H1 (cell line): ENCODE results near the gene IDE. TPM values are rescaled to one million over a fixed set of nuclear protein-coding genes. Genes with fewer than 3 reads are reported as not detected.

Experiments used
- CTCF ChIA-PET: fragments of 300-600 bp; sonication (Branson Sonifier 250); formaldehyde crosslinking; loops from one replicate; lab custom pipeline; 2021; ENCODE audit not compliant: partially characterized antibody; lab: Charles Lee
- POLR2A ChIA-PET: fragments of 300-600 bp; sonication (Branson Sonifier 250); formaldehyde crosslinking; loops from one replicate; lab custom pipeline; 2021; ENCODE audit warnings: inconsistent platforms; ENCODE audit not compliant: partially characterized antibody; lab: Charles Lee
- DNase-seq, 2 experiments: peaks; one replicate each; pipeline versions ENCODE4 v3.0.0 to v3.0.0-alpha.2; 2010 to 2022; ENCODE audit warnings: low spot score in 2 of 2, low read depth in 1 of 2, mixed read lengths in 1 of 2
- FAIRE-seq: peaks from 2 replicates; lab custom pipeline; 2011; peaks lifted over from hg19 to GRCh38; lab: Jason Lieb, UNC
- H2AFZ ChIP-seq: 2 replicates; pipeline ENCODE4 v1.8.1; 2012; ENCODE audit warnings: low read length, inconsistent platforms
- H2AK5ac ChIP-seq: 2 replicates; pipeline ENCODE4 v1.6.1; 2013; ENCODE audit warnings: low read depth, low read length
- H2BK120ac ChIP-seq: replicated peaks from 2 replicates; pipeline ENCODE3; 2013; ENCODE audit warnings: low read depth, low read length, inconsistent platforms
- H2BK12ac ChIP-seq: 2 replicates; pipeline ENCODE4 v1.6.1; 2013; ENCODE audit warnings: low read depth, low read length
- H2BK15ac ChIP-seq: 2 replicates; pipeline ENCODE4 v1.6.1; 2013; ENCODE audit warnings: low read length
- H2BK20ac ChIP-seq: 2 replicates; pipeline ENCODE4 v1.6.1; 2013; ENCODE audit warnings: low read length
- H2BK5ac ChIP-seq: 2 replicates; pipeline ENCODE4 v1.6.1; 2013; ENCODE audit warnings: low read depth, low read length
- H3K14ac ChIP-seq: 2 replicates; pipeline ENCODE4 v1.6.1; 2013; ENCODE audit warnings: inconsistent platforms; ENCODE audit not compliant: insufficient read length
- H3K18ac ChIP-seq: 2 replicates; pipeline ENCODE4 v1.6.1; 2013; ENCODE audit warnings: low read length; ENCODE audit errors: extremely low read depth
- H3K23ac ChIP-seq: 2 replicates; pipeline ENCODE4 v1.6.1; 2013; ENCODE audit warnings: inconsistent platforms; ENCODE audit not compliant: insufficient read length
- H3K23me2 ChIP-seq: 2 replicates; pipeline ENCODE4 v1.6.1; 2013; ENCODE audit warnings: low read depth, low read length
- H3K27ac ChIP-seq: 2 replicates; pipeline ENCODE4 v1.6.1; 2011; ENCODE audit warnings: low read depth, low read length, inconsistent platforms
- H3K27me3 ChIP-seq, 4 experiments: replicated peaks in 1 of 4; 1 replicate in 1 of 4; 2 replicates in 3 of 4; pipeline versions ENCODE4 v1.6.1 to v1.8.1; 2011 to 2013; ENCODE audit warnings: low read length in 3 of 4, mild to moderate bottlenecking in 3 of 4, inconsistent platforms in 2 of 4, mixed read lengths in 2 of 4, moderate library complexity in 1 of 4; ENCODE audit not compliant: control insufficient read depth in 3 of 4, insufficient read depth in 3 of 4; ENCODE audit errors: extremely low read depth in 1 of 4
- H3K36me3 ChIP-seq, 4 experiments: 2 replicates each; pipeline versions ENCODE4 v1.6.1 to v1.8.1; 2011 to 2013; ENCODE audit warnings: mild to moderate bottlenecking in 4 of 4, low read length in 3 of 4, moderate library complexity in 2 of 4, control low read depth in 1 of 4, inconsistent platforms in 1 of 4; ENCODE audit not compliant: insufficient read depth in 4 of 4, control insufficient read depth in 2 of 4
- H3K4ac ChIP-seq: replicated peaks from 2 replicates; pipeline ENCODE3; 2013; ENCODE audit warnings: low read length, low read depth, mixed read lengths, inconsistent platforms; ENCODE audit not compliant: insufficient read length
- H3K4me1 ChIP-seq, 4 experiments: replicated peaks in 1 of 4; 1 replicate in 1 of 4; 2 replicates in 3 of 4; pipeline versions ENCODE4 v1.6.1 to v1.8.1; 2011 to 2013; ENCODE audit warnings: low read length in 3 of 4, inconsistent platforms in 2 of 4, mixed read lengths in 1 of 4; ENCODE audit not compliant: insufficient read depth in 4 of 4, control insufficient read depth in 3 of 4
- H3K4me2 ChIP-seq, 2 experiments: 2 replicates each; pipeline versions ENCODE4 v1.6.1 to v1.8.1; 2011 to 2013; ENCODE audit warnings: low read depth in 2 of 2, low read length in 2 of 2, control low read depth in 1 of 2, inconsistent platforms in 1 of 2, mild to moderate bottlenecking in 1 of 2; ENCODE audit not compliant: insufficient read depth in 1 of 2
- H3K4me3 ChIP-seq, 4 experiments: fragments of 200-600, 300-600 bp in 1 of 4; sonication (generic), shearing (Covaris generic), sonication (Bioruptor Twin) in 1 of 4; 2 replicates each; pipeline versions ENCODE4 v1.5.1 to v1.8.1; 2011 to 2016; ENCODE audit warnings: low read length in 4 of 4, low read depth in 3 of 4, control low read depth in 2 of 4, inconsistent platforms in 2 of 4, mild to moderate bottlenecking in 2 of 4, mixed read lengths in 1 of 4, moderate library complexity in 1 of 4; ENCODE audit not compliant: insufficient read depth in 2 of 4; ENCODE audit errors: extremely low read depth in 1 of 4
- H3K56ac ChIP-seq: replicated peaks from 2 replicates; pipeline ENCODE3; 2013; ENCODE audit warnings: low read depth, mild to moderate bottlenecking, mixed read lengths, low read length, inconsistent platforms; ENCODE audit not compliant: insufficient read length
- H3K79me1 ChIP-seq: 2 replicates; pipeline ENCODE4 v1.6.1; 2013; ENCODE audit warnings: low read depth, low read length, control low read depth
- H3K79me2 ChIP-seq, 2 experiments: 2 replicates each; pipeline versions ENCODE4 v1.6.1 to v1.8.1; 2012 to 2013; ENCODE audit warnings: low read length in 2 of 2, mild to moderate bottlenecking in 2 of 2, inconsistent platforms in 1 of 2; ENCODE audit not compliant: insufficient read depth in 2 of 2, control insufficient read depth in 1 of 2
- H3K9ac ChIP-seq, 4 experiments: replicated peaks in 1 of 4; 1 replicate in 1 of 4; 2 replicates in 3 of 4; pipeline versions ENCODE4 v1.6.1 to v1.8.1; 2011 to 2013; ENCODE audit warnings: low read depth in 3 of 4, low read length in 3 of 4, control low read depth in 2 of 4, mild to moderate bottlenecking in 2 of 4, moderate library complexity in 2 of 4, inconsistent platforms in 1 of 4; ENCODE audit errors: extremely low read depth in 1 of 4
- H3K9me3 ChIP-seq, 2 experiments: 2 replicates each; pipeline versions ENCODE4 v1.6.1 to v1.8.1; 2012 to 2013; ENCODE audit warnings: mild to moderate bottlenecking in 2 of 2, moderate library complexity in 2 of 2, control low read depth in 1 of 2, inconsistent platforms in 1 of 2, low read depth in 1 of 2, low read length in 1 of 2, mixed read lengths in 1 of 2; ENCODE audit not compliant: insufficient read depth in 2 of 2
- H4K20me1 ChIP-seq, 2 experiments: replicated peaks in 1 of 2; 2 replicates each; pipeline versions ENCODE3 to v1.8.1; 2011 to 2013; ENCODE audit warnings: inconsistent platforms in 2 of 2, low read length in 2 of 2, mild to moderate bottlenecking in 1 of 2; ENCODE audit not compliant: insufficient read depth in 2 of 2, control insufficient read depth in 1 of 2
- H4K5ac ChIP-seq: 2 replicates; pipeline ENCODE4 v1.6.1; 2013; ENCODE audit warnings: low read length, low read depth, mixed read lengths, inconsistent platforms; ENCODE audit not compliant: insufficient read length
- H4K8ac ChIP-seq: 2 replicates; pipeline ENCODE4 v1.8.0; 2013; ENCODE audit warnings: mild to moderate bottlenecking, moderate library complexity, low read length, inconsistent platforms; ENCODE audit not compliant: insufficient read depth; ENCODE audit errors: extremely low read depth
- H4K91ac ChIP-seq: replicated peaks from 2 replicates; pipeline ENCODE3; 2013; ENCODE audit warnings: low read length, mixed read lengths, inconsistent platforms; ENCODE audit not compliant: insufficient read length
- BACH1 ChIP-seq: IDR thresholded peaks from 2 replicates; pipeline ENCODE4 v1.6.1; 2012; ENCODE audit warnings: low read length, improper control_type of control experiment
- CHD1 ChIP-seq: IDR thresholded peaks from 2 replicates; pipeline ENCODE4 v1.6.1; 2012; ENCODE audit warnings: low read depth, low read length, improper control_type of control experiment
- CREB1 ChIP-seq: IDR thresholded peaks from 2 replicates; pipeline ENCODE4 v1.6.1; 2012; ENCODE audit warnings: inconsistent platforms
- KDM1A ChIP-seq: fragments of 200-600, 300-600 bp; sonication (generic); IDR thresholded peaks from 2 replicates; pipeline ENCODE4 v1.7.1; 2016; ENCODE audit warnings: mild to moderate bottlenecking, low read length, borderline replicate concordance
- KDM5A ChIP-seq: fragments of 200-600 bp; IDR thresholded peaks from 2 replicates; pipeline ENCODE4 v1.7.1; 2012; ENCODE audit warnings: mild to moderate bottlenecking, low read length, inconsistent platforms, mixed read lengths
- YY1 ChIP-seq: IDR thresholded peaks from 2 replicates; pipeline ENCODE4 v1.6.1; 2011; ENCODE audit warnings: low read depth, mild to moderate bottlenecking, low read length
- WGBS, 2 experiments: shearing (Covaris generic) in 1 of 2; methylation state at CpG; one replicate each; pipeline versions ENCODE4 v1.1.6 to v1.1.7; 2013 to 2015; ENCODE audit warnings: low lambda C conversion rate in 2 of 2, mixed read lengths in 2 of 2, inconsistent platforms in 1 of 2, low coverage in 1 of 2, missing lambda C conversion rate in 1 of 2; ENCODE audit not compliant: insufficient replicate concordance in 2 of 2, insufficient coverage in 1 of 2, insufficient read length in 1 of 2; ENCODE audit errors: extremely low coverage in 1 of 2, missing lambda C conversion rate in 1 of 2; 5-methylcytosine and 5-hydroxymethylcytosine counted together
- polyA plus RNA-seq, 7 experiments: library from polyadenylated mRNA; depleted of rRNA in 3 of 7; stranded (reverse) in 5 of 7; unstranded in 2 of 7; fragments of >200 nt in 5 of 7; fragments of 200-250 nt in 2 of 7; gene quantifications; 1 replicate in 5 of 7; 2 replicates in 1 of 7; 4 replicates in 1 of 7; pipeline versions ENCODE4 v1.2.1 to v1.2.3, GENCODE V29; 2011 to 2013; ENCODE audit warnings: missing spikeins in 2 of 7, mixed read lengths in 2 of 7
- total RNA-seq: library from RNA; stranded (reverse); fragmentation: NEBNext Ultra II Directional; extraction: Animal tissue kit (Norgen Biotek cat#: 25700); gene quantifications from 2 replicates; pipeline ENCODE4 v1.2.1, GENCODE V29; 2021

IDE gene
- total and polyA plus RNA-seq, 2 of the 8 experiments (the other 6 are each of a cell fraction or from before 2014, with no cell fraction given): 12.7 to 52.7 TPM

- H3K23ac ChIP-seq: no peak overlapping the region
- H3K79me2 ChIP-seq: no peaks in the 10 kb centered on the region
- CTCF ChIA-PET: no interaction called here
- DNase-seq (no peak), FAIRE-seq (no peak)
- H3K23me2 ChIP-seq: no peaks in the 10 kb centered on the region
- POLR2A ChIA-PET: no interaction called here
- H4K20me1 ChIP-seq: no peaks in the 10 kb centered on the region
- no peak overlapping the region for H2BK12ac ChIP-seq
- no peaks in the 10 kb centered on the region for H3K4me1 ChIP-seq
- no peak overlapping the region for H3K18ac ChIP-seq
- H3K79me1 ChIP-seq: no peaks in the 10 kb centered on the region
- no peak overlapping the region for H2BK120ac ChIP-seq
- no peak overlapping the region for H3K4me3 ChIP-seq
- H2BK5ac ChIP-seq: no peak overlapping the region
- H3K4me2 ChIP-seq: no peak overlapping the region
- no peak overlapping the region for H2BK15ac ChIP-seq
- no peak overlapping the region for H3K27ac ChIP-seq
- peaks cover 0 to 23% (median 11%) of the 10 kb centered on the region in 4 experiments; a peak in 6 of 8 replicates for H3K36me3 ChIP-seq
- H2AK5ac ChIP-seq: no peak overlapping the region
- H3K9ac ChIP-seq: no peak overlapping the region
- H4K8ac ChIP-seq: no peak overlapping the region
- H3K27me3 ChIP-seq: no peaks in the 10 kb centered on the region
- no peak overlapping the region for H3K56ac ChIP-seq
- 92% methylated on average over 3 of the region's 3 CpGs; no CpG with 5 or more reads in 1 of the 2 experiments for WGBS, 2 experiments
- H3K14ac ChIP-seq: no peak overlapping the region
- no peak overlapping the region for H2AFZ ChIP-seq
- no peak overlapping the region for H3K4ac ChIP-seq
- TF ChIP-seq CREB1: no peak
- TF ChIP-seq YY1: no peak
- TF ChIP-seq KDM1A: no peak
- no peak for TF ChIP-seq BACH1
- no peak for TF ChIP-seq CHD1
- no peak for TF ChIP-seq KDM5A
- TF ChIP-seq, all 59 proteins: peak for 0
- Histone ChIP-seq H2BK20ac (no peak overlapping the region), H3K9me3 (no peaks in the 10 kb centered on the region), H4K5ac (no peak overlapping the region), H4K91ac (no peak overlapping the region)
These were observed 103.9 kb downstream of the IDE start for GRCh38 chr10:92470026-92470425.
